Measurements from ENCODE around the gene IL3.

IL3 gene

GRCh38 chr5:132079081-132079480 is 18.6 kb downstream of the IL3 start:
- no peak for DNase-seq
- in situ Hi-C loops (cut with MboI; ENCODE audit: low pct_unique_long_range_greater_than_20kb, low sequenced_read_pairs) = no loop called here

GRCh38 chr5:132079619-132080018 is 19.2 kb downstream of the IL3 start:
- in situ Hi-C loops (cut with MboI; ENCODE audit: low pct_unique_long_range_greater_than_20kb, low sequenced_read_pairs) = no loop called here
- no peak for DNase-seq

- in situ Hi-C loops (cut with MboI; ENCODE audit: low pct_unique_long_range_greater_than_20kb, low sequenced_read_pairs) = no loop called here
- no peak for DNase-seq
Measured at GRCh38 chr5:132080595-132080994, 20.1 kb downstream of the IL3 start.

- in situ Hi-C loops (cut with MboI; ENCODE audit: low pct_unique_long_range_greater_than_20kb, low sequenced_read_pairs) = no loop called here
- no peak for DNase-seq
Measured at GRCh38 chr5:132081458-132081857, 21.0 kb downstream of the IL3 start.

- no peak for DNase-seq
- in situ Hi-C loops (cut with MboI; ENCODE audit: low pct_unique_long_range_greater_than_20kb, low sequenced_read_pairs) = no loop called here
Measured at GRCh38 chr5:132082329-132083023, 22.0 kb downstream of the IL3 start.

- DNase-seq = no peak
- in situ Hi-C loops (cut with MboI; ENCODE audit: low pct_unique_long_range_greater_than_20kb, low sequenced_read_pairs) = no loop called here
Measured at GRCh38 chr5:132083071-132083678, 22.7 kb downstream of the IL3 start.

- in situ Hi-C loops (cut with MboI; ENCODE audit: low pct_unique_long_range_greater_than_20kb, low sequenced_read_pairs) = no loop called here
Measured at GRCh38 chr5:132085686-132086085, 25.2 kb downstream of the IL3 start.

GRCh38 chr5:132086277-132086794 is 25.9 kb downstream of the IL3 start:
- DNase-seq = no peak
- in situ Hi-C loops (cut with MboI; ENCODE audit: low pct_unique_long_range_greater_than_20kb, low sequenced_read_pairs) = no loop called here

More at GRCh38 chr5:132085686-132086085, 25.2 kb downstream of the IL3 start:
- no peak for DNase-seq

- DNase-seq = no peak
- in situ Hi-C loops (cut with MboI; ENCODE audit: low pct_unique_long_range_greater_than_20kb, low sequenced_read_pairs) = no loop called here
Measured at GRCh38 chr5:132087176-132087575, 26.7 kb downstream of the IL3 start.

GRCh38 chr5:132087661-132088060 is 27.2 kb downstream of the IL3 start:
- in situ Hi-C loops (cut with MboI; ENCODE audit: low pct_unique_long_range_greater_than_20kb, low sequenced_read_pairs) = no loop called here

GRCh38 chr5:132089363-132089762 is 28.9 kb downstream of the IL3 start:
- in situ Hi-C loops (cut with MboI; ENCODE audit: low pct_unique_long_range_greater_than_20kb, low sequenced_read_pairs) = no loop called here
- no peak for DNase-seq

More at GRCh38 chr5:132087661-132088060, 27.2 kb downstream of the IL3 start:
- no peak for DNase-seq

- no peak for DNase-seq
- in situ Hi-C loops (cut with MboI; ENCODE audit: low pct_unique_long_range_greater_than_20kb, low sequenced_read_pairs) = no loop called here
Measured at GRCh38 chr5:132090107-132090506, 29.7 kb downstream of the IL3 start.

- in situ Hi-C loops (cut with MboI; ENCODE audit: low pct_unique_long_range_greater_than_20kb, low sequenced_read_pairs) = no loop called here
Measured at GRCh38 chr5:132093271-132093670, 32.8 kb downstream of the IL3 start.

GRCh38 chr5:132094393-132095076 is 34.1 kb downstream of the IL3 start:
- in situ Hi-C loops (cut with MboI; ENCODE audit: low pct_unique_long_range_greater_than_20kb, low sequenced_read_pairs) = no loop called here
- no peak for DNase-seq

More at GRCh38 chr5:132093271-132093670, 32.8 kb downstream of the IL3 start:
- no peak for DNase-seq

GRCh38 chr5:132095077-132095410 is 34.6 kb downstream of the IL3 start:
- DNase-seq = no peak
- in situ Hi-C loops (cut with MboI; ENCODE audit: low pct_unique_long_range_greater_than_20kb, low sequenced_read_pairs) = no loop called here

GRCh38 chr5:132095424-132095972 is 35.0 kb downstream of the IL3 start:
- DNase-seq = no peak
- in situ Hi-C loops (cut with MboI; ENCODE audit: low pct_unique_long_range_greater_than_20kb, low sequenced_read_pairs) = no loop called here

- in situ Hi-C loops (cut with MboI; ENCODE audit: low pct_unique_long_range_greater_than_20kb, low sequenced_read_pairs) = no loop called here
- no peak for DNase-seq
Measured at GRCh38 chr5:132096904-132097303, 36.4 kb downstream of the IL3 start.

GRCh38 chr5:132098151-132098594 is 37.7 kb downstream of the IL3 start:
- in situ Hi-C loops (cut with MboI; ENCODE audit: low pct_unique_long_range_greater_than_20kb, low sequenced_read_pairs) = no loop called here
- no peak for DNase-seq

- DNase-seq = no peak
- in situ Hi-C loops (cut with MboI; ENCODE audit: low pct_unique_long_range_greater_than_20kb, low sequenced_read_pairs) = no loop called here
Measured at GRCh38 chr5:132098621-132099020, 38.2 kb downstream of the IL3 start.

Data from KBM-7 (cell line).